ENCODE results near the gene MAN1A2. TPM values are rescaled to one million over a fixed set of nuclear protein-coding genes. Genes with fewer than 3 reads are reported as not detected.

Gene MAN1A2
- total RNA-seq, 1 experiment from 2014 or later, result 28.7 TPM

DNA sequence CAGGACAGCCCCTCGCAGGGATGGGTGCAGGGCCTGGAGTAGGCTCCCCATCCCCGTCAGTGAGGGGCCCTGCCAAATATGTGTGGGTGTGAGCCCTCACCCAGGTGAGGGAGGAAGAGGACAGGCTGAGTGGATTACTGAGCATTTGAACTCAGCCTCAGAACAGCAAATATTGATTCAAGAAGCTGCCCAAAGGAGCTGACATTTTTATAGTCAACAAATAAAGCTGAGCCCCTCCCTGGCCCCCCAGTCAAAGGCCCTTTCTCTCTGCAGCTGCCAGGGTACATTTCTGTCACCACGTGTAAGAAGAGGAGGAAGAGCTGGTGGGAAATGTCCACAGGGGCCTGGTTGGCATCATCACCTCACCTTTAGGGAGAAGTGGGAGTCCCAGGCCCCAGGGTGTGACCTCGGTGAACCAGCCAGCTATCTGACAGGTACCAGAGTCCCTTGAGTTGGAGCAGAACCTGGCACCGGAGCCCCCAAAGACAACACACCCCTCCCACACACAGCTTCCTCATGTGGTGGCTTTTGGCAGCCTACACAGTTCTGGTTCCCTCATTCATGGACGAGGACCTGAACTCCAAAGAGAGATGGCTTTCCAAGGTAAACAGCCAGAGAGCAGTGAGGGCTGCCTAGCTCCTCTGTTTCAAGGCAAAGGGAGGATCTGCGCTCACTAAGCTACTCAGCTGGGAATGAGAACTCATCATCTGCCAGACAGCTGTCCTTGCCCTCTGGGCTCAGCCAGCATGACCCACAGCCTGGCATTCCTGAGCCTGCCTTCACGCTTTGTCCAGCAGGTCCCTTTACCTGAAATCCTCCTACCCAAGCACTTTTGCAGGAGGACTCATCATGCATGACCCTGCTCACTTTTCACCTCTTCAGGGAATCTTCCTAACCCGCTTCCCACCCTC is 195.6 kb downstream of the MAN1A2 start:
- no TSS peak for BruUV-seq (replicated peaks)
- Histone ChIP-seq H3K36me3 (ENCODE audit: control insufficient read depth, insufficient read depth, low read length) (no peaks in the 10 kb centered on the region), H3K4me3 (ENCODE audit: low read depth in 2 of 2, low read length in 2 of 2) (no peak overlapping the region), H3K4me1 (ENCODE audit: control insufficient read depth, insufficient read depth, low read length) (no peaks in the 10 kb centered on the region), H3K27ac (ENCODE audit: low read length) (no peak overlapping the region), H3K27me3 (ENCODE audit: control insufficient read depth, insufficient read depth, low read length) (no peaks in the 10 kb centered on the region), H3K9me3 (ENCODE audit: control insufficient read depth, insufficient read depth, low read depth, low read length) (no peaks in the 10 kb centered on the region)
- ATAC-seq (no peak), DNase-seq (ENCODE audit: low read depth, low spot score) (no peak)
- ChIA-PET CTCF (no interaction called here), POLR2A (no interaction called here)
- intact Hi-C loops (cut with micrococcal nuclease; ENCODE audit: unreplicated experiment) (no loop called here), in situ Hi-C loops (cut with HindIII; ENCODE audit: low pct_unique_long_range_greater_than_20kb, low sequenced_read_pairs) (no loop called here)
- TF ChIP-seq CTCF (IDR thresholded peaks at IDR 0.05) (no peak), SIN3A (IDR thresholded peaks at IDR 0.05; ENCODE audit: borderline replicate concordance, insufficient read depth, low read depth, low read length) (no peak), POLR2AphosphoS5 (IDR thresholded peaks at IDR 0.05; ENCODE audit: low read depth, low read length) (no peak)
- TF ChIP-seq, protein P1, sequence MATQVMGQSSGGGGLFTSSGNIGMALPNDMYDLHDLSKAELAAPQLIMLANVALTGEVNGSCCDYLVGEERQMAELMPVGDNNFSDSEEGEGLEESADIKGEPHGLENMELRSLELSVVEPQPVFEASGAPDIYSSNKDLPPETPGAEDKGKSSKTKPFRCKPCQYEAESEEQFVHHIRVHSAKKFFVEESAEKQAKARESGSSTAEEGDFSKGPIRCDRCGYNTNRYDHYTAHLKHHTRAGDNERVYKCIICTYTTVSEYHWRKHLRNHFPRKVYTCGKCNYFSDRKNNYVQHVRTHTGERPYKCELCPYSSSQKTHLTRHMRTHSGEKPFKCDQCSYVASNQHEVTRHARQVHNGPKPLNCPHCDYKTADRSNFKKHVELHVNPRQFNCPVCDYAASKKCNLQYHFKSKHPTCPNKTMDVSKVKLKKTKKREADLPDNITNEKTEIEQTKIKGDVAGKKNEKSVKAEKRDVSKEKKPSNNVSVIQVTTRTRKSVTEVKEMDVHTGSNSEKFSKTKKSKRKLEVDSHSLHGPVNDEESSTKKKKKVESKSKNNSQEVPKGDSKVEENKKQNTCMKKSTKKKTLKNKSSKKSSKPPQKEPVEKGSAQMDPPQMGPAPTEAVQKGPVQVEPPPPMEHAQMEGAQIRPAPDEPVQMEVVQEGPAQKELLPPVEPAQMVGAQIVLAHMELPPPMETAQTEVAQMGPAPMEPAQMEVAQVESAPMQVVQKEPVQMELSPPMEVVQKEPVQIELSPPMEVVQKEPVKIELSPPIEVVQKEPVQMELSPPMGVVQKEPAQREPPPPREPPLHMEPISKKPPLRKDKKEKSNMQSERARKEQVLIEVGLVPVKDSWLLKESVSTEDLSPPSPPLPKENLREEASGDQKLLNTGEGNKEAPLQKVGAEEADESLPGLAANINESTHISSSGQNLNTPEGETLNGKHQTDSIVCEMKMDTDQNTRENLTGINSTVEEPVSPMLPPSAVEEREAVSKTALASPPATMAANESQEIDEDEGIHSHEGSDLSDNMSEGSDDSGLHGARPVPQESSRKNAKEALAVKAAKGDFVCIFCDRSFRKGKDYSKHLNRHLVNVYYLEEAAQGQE (IDR thresholded peaks at IDR 0.05; ENCODE audit: insufficient read depth in 1 of 2, low read depth in 2 of 2, low read length in 1 of 2), result no peak

DNA sequence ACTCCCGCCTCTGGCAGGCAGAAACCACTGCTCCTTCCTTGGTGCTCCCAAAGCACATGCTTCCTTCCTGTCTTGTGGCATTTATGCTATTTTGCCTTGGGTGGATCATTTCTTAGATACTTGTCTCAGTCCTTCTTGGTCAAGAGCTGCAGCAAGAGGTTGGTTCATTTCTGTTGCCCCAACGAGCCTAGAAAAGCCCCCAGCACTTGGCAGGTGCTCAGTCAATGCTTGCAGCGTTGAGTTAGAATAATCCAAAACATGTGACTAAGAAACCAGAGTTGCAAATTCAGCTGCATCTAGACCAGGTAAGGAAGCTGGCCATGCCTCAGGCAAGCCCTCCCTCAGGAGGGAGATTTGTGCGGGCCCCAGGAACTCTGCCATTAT is 196.2 kb downstream of the MAN1A2 start:
- in situ Hi-C loops (cut with HindIII; ENCODE audit: low pct_unique_long_range_greater_than_20kb, low sequenced_read_pairs), result no loop called here
- H3K4me1 ChIP-seq (ENCODE audit: control insufficient read depth, insufficient read depth, low read length), result no peaks in the 10 kb centered on the region
- no peaks in the 10 kb centered on the region for H3K27me3 ChIP-seq (ENCODE audit: control insufficient read depth, insufficient read depth, low read length)
- H3K4me3 ChIP-seq (ENCODE audit: low read depth in 2 of 2, low read length in 2 of 2), result no peak overlapping the region
- POLR2A ChIA-PET, result no interaction called here
- no peaks in the 10 kb centered on the region for H3K36me3 ChIP-seq (ENCODE audit: control insufficient read depth, insufficient read depth, low read length)
- DNase-seq (ENCODE audit: low read depth, low spot score), result no peak
- no peak for ATAC-seq
- no peaks in the 10 kb centered on the region for H3K9me3 ChIP-seq (ENCODE audit: control insufficient read depth, insufficient read depth, low read depth, low read length)
- intact Hi-C loops (cut with micrococcal nuclease; ENCODE audit: unreplicated experiment), result no loop called here
- no TSS peak for BruUV-seq (replicated peaks)
- TF ChIP-seq, protein P1 (IDR thresholded peaks at IDR 0.05; ENCODE audit: insufficient read depth in 1 of 2, low read depth in 2 of 2, low read length in 1 of 2), result no peak
- no peak for TF ChIP-seq POLR2AphosphoS5 (IDR thresholded peaks at IDR 0.05; ENCODE audit: low read depth, low read length)
- TF ChIP-seq CTCF (IDR thresholded peaks at IDR 0.05), result no peak
- TF ChIP-seq TCF7L2 (IDR thresholded peaks at IDR 0.05; ENCODE audit: low read depth, low read length), result no peak
- no peak for TF ChIP-seq SIN3A (IDR thresholded peaks at IDR 0.05; ENCODE audit: borderline replicate concordance, insufficient read depth, low read depth, low read length)
- CTCF ChIA-PET, result no interaction called here
- no peak overlapping the region for H3K27ac ChIP-seq (ENCODE audit: low read length)

All from Panc1 (cell line).